Superior temporal gyrus (tissue), 1 donor: ENCODE data around the gene RTEL1.

Experiments used
- DNase-seq: peaks from one replicate; pipeline ENCODE4 v3.0.0-alpha.2; 2016; ENCODE audit errors: extremely low spot score

RTEL1 gene

GRCh38 chr20:63687419-63688178, 29.5 kb downstream of the RTEL1 start:
- no peak for DNase-seq

DNA sequence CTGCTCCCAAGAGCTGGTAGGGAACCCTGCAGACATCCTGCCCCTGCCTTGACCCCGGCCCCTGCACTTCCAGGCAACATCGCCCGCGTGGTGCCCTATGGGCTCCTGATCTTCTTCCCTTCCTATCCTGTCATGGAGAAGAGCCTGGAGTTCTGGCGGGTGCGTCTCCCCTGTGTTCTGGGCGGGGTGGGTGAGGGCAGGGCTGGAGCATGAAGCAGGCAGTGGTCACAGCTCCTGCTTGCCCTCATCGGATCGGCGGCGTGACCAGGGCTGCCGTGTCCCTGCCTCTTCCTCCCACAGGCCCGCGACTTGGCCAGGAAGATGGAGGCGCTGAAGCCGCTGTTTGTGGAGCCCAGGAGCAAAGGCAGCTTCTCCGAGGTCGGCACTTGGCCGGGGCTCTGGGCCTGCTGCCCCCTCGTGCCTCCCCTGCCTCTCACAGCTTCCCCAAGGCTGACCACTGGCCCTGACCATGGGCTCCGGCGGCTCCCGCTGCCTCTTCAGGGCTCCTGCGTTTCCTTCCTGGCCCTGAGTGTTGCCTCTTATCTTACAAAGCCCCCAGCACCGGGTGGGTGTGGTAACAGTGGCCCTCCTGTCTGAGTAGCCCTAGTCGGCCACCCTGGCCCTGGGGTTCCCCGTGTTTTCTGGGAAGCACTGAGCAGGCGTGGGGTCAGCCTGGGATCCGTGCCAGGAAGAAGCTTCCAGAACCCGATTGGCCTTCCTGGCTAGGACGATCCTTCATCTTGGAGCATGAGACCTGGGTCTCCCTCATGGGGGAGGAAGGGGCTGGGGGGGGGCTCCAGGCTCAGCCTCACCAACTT, 30.3 kb downstream of the RTEL1 start:
- no peak for DNase-seq

GRCh38 chr20:63689046-63690002, 31.2 kb downstream of the RTEL1 start:
- no peak for DNase-seq

- DNase-seq = no peak
Observed at GRCh38 chr20:63690003-63690897, 32.1 kb downstream of the RTEL1 start.

GRCh38 chr20:63690898-63691710, 33.0 kb downstream of the RTEL1 start:
- no peak for DNase-seq

GRCh38 chr20:63691711-63692435, 33.8 kb downstream of the RTEL1 start:
- DNase-seq = no peak

DNA sequence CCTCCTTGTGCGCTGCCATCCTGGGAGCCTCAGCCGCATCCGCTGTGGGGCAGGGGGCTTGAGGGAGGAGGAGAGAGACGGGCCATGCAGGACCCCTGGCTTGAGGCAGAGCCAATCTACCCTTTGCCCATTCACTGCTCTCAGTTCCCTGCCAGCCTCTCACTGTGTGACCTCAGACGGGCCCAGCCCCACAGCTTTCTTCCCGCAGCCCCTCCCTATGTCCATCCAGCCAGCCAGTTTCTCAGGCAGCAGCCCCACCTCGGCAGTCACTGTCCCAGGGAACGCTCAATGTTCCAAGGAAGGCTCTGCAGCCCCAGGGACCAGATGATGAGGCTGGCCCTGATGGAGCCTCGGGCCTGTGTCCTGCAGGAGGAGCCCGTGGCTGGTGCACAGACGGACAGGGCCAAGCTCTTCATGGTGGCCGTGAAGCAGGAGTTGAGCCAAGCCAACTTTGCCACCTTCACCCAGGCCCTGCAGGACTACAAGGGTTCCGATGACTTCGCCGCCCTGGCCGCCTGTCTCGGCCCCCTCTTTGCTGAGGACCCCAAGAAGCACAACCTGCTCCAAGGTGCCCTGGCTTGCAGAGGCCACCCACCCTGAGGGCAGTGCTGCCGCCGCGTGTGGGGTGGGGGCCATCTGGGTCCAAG, 34.4 kb downstream of the RTEL1 start:
- no peak for DNase-seq

DNA sequence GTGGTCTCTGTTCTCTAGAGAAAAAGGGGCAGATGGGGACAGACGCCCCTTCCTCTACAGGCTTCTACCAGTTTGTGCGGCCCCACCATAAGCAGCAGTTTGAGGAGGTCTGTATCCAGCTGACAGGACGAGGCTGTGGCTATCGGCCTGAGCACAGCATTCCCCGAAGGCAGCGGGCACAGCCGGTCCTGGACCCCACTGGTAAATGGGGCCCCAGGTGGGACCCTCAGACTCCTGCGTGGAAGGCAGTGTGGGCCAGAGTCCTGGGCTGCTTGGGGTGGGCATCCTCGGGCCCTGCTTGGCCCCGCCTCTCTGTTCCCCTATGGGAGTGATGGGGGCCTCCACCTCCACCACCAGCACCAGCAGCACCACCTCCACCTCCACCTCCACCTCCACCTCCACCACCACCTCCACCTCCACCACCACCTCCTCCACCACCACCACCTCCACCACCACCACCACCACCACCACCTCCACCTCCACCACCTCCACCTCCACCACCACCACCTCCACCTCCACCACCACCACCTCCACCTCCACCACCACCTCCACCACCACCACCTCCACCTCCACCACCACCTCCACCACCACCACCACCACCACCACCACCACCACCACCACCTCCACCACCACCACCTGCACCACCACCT, 35.1 kb downstream of the RTEL1 start:
- no peak for DNase-seq

DNA sequence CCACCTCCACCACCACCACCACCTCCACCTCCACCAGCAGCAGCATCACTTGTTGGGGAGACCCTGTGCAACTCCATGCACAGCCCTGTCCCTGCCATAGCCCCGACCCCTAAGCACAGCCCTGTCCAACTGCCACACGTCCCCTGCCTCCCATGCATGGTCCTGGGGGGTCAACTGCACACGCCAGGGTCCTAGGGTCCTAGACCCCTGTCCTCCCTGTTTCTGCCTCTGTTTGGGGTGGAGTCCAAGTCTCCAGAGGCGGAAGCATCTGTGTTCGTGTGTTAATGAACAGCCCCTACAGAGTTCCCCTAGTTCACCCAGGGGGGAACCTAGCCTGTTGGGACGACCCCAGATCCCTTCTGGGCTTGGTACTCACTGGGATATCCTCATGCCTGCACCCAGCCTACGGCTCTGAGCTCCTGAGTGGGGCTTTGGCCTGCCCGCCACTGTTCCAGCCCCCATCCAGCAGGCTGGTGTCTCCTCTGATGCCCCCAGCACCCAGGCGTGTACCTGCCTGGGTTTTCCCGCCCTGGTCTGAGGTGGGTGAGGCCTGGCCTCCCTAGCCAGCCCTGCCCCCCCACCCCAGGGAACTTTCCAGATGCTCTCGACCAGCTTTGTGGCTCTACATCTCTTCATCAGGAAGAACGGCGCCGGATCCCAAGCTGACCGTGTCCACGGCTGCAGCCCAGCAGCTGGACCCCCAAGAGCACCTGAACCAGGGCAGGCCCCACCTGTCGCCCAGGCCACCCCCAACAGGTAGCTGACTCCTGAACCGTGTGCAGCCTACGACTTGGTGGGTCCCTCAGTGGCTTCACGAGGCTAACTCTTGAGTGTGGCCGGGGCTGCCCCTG, 35.8 kb downstream of the RTEL1 start:
- DNase-seq = no peak

DNA sequence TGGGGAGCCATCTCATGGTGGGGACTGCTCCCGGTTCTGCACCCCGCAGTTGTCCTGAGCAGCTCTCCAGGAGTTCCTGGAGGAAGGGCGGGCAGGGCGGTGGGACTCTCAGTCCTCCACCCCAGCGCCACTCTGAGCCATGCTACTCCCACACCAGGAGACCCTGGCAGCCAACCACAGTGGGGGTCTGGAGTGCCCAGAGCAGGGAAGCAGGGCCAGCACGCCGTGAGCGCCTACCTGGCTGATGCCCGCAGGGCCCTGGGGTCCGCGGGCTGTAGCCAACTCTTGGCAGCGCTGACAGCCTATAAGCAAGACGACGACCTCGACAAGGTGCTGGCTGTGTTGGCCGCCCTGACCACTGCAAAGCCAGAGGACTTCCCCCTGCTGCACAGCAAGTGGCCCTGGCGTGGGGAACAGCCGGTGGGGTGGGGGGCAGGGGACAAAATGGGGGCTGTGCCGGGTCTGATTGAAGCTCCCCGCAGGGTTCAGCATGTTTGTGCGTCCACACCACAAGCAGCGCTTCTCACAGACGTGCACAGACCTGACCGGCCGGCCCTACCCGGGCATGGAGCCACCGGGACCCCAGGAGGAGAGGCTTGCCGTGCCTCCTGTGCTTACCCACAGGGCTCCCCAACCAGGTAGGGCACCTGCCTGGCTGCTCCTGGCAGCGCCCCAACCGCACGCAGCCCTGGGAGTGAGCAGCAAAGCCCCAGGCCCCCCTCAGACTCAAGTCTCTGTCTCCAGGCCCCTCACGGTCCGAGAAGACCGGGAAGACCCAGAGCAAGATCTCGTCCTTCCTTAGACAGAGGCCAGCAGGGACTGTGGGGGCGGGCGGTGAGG, 36.7 kb downstream of the RTEL1 start:
- DNase-seq = no peak

GRCh38 chr20:63695424-63696305, 37.6 kb downstream of the RTEL1 start:
- no peak for DNase-seq

DNA sequence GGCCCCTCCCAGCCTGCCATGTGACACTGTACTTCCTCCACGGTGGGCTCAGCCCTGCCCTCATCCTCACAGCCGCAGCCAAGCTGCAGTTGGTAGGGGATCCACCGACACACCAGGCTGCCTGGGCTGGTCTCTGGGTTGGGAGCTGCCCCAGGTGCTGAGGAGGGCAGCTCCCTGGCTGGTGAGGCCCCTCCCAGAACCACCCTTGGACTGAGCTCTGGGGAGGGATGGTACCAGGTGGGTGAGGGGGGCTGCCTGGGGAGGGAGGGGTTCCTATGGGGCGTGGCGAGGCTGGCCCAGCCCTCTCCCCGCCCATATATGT, 38.2 kb downstream of the RTEL1 start:
- DNase-seq = no peak

DNA sequence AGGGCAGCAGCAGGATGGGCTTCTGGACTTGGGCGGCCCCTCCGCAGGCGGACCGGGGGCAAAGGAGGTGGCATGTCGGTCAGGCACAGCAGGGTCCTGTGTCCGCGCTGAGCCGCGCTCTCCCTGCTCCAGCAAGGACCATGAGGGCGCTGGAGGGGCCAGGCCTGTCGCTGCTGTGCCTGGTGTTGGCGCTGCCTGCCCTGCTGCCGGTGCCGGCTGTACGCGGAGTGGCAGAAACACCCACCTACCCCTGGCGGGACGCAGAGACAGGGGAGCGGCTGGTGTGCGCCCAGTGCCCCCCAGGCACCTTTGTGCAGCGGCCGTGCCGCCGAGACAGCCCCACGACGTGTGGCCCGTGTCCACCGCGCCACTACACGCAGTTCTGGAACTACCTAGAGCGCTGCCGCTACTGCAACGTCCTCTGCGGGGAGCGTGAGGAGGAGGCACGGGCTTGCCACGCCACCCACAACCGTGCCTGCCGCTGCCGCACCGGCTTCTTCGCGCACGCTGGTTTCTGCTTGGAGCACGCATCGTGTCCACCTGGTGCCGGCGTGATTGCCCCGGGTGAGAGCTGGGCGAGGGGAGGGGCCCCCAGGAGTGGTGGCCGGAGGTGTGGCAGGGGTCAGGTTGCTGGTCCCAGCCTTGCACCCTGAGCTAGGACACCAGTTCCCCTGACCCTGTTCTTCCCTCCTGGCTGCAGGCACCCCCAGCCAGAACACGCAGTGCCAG, 38.7 kb downstream of the RTEL1 start, which contains the start of gene TNFRSF6B:
TNFRSF6B (plus strand) TSS at position 25 of the 729 bp plus-strand sequence; CDS start at position 141, 116 bp downstream.
- no peak for DNase-seq

DNA sequence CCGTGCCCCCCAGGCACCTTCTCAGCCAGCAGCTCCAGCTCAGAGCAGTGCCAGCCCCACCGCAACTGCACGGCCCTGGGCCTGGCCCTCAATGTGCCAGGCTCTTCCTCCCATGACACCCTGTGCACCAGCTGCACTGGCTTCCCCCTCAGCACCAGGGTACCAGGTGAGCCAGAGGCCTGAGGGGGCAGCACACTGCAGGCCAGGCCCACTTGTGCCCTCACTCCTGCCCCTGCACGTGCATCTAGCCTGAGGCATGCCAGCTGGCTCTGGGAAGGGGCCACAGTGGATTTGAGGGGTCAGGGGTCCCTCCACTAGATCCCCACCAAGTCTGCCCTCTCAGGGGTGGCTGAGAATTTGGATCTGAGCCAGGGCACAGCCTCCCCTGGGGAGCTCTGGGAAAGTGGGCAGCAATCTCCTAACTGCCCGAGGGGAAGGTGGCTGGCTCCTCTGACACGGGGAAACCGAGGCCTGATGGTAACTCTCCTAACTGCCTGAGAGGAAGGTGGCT, 39.3 kb downstream of the RTEL1 start:
- DNase-seq = no peak
